Germinal center (tissue), 1 donor: Measurements from ENCODE around the gene ASB18.
"Not testable (repeated sequence)": the region's sequence is repeated elsewhere in the genome, so short reads cannot be mapped to it uniquely, and the experiment has no call there.

Source experiments
- DNase-seq: peaks from one replicate; pipeline ENCODE4 v3.0.0; 2012; ENCODE audit warnings: mixed read lengths, low spot score

Gene ASB18

GRCh38 chr2:236264256-236264655, at the start of gene ASB18:
Gene ASB18, minus strand, starts transcription at chr2:236264406. Its CDS starts 61 bp downstream, at chr2:236264345.
- DNase-seq: no peak

- no peak for DNase-seq
Measured at GRCh38 chr2:236311286-236311685, 47.1 kb upstream of the ASB18 start.

- DNase-seq: peak; percentile 22
Measured at GRCh38 chr2:236309669-236310029, 45.4 kb upstream of the ASB18 start.

- DNase-seq: no peak
Measured at GRCh38 chr2:236308855-236309668, 44.9 kb upstream of the ASB18 start.

- DNase-seq: no peak
Measured at GRCh38 chr2:236307641-236308040, 43.4 kb upstream of the ASB18 start.

- no peak for DNase-seq
Measured at GRCh38 chr2:236306825-236307540, 42.8 kb upstream of the ASB18 start.

GRCh38 chr2:236305964-236306605, 41.9 kb upstream of the ASB18 start:
- no peak for DNase-seq

- DNase-seq: no peak
Measured at GRCh38 chr2:236305531-236305930, 41.3 kb upstream of the ASB18 start.

GRCh38 chr2:236303935-236304334, 39.7 kb upstream of the ASB18 start:
- DNase-seq: no peak

- no peak for DNase-seq
Measured at GRCh38 chr2:236302555-236302954, 38.3 kb upstream of the ASB18 start.

GRCh38 chr2:236298924-236299475, 34.8 kb upstream of the ASB18 start:
- DNase-seq: no peak

GRCh38 chr2:236295481-236295880, 31.3 kb upstream of the ASB18 start:
- no peak for DNase-seq

GRCh38 chr2:236294647-236295046, 30.4 kb upstream of the ASB18 start:
- DNase-seq: no peak

- DNase-seq: no peak
Measured at GRCh38 chr2:236293241-236293810, 29.1 kb upstream of the ASB18 start.

- no peak for DNase-seq
Measured at GRCh38 chr2:236291911-236292310, 27.7 kb upstream of the ASB18 start.

- no peak for DNase-seq
Measured at GRCh38 chr2:236291476-236291875, 27.3 kb upstream of the ASB18 start.

- no peak for DNase-seq
Measured at GRCh38 chr2:236290742-236291425, 26.7 kb upstream of the ASB18 start.

GRCh38 chr2:236289766-236290462, 25.7 kb upstream of the ASB18 start:
- no peak for DNase-seq

GRCh38 chr2:236288373-236288772, 24.2 kb upstream of the ASB18 start:
- DNase-seq: not testable (repeated sequence)

- no peak for DNase-seq
Measured at GRCh38 chr2:236287656-236288055, 23.4 kb upstream of the ASB18 start.
